Measurements from ENCODE around the gene DIO3.

DNA sequence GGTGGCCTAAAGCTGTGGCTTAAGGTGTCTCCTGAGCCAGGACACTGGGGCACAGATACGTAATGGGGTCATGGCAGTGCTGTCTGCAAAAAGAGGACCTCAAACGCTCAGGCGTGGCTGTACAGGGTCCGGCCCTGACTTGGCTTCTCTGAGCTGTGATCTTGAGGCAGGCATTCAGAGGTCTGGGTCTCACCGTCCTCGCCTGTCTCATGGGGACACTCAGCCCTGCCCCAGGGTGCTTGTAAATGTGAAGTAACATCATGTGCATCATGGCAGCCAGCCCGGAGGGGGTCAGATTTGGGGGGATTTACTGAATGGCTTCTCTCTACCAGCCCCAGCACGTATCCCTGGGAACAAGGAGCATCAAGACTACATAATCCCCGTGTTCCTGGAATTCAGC lies 28.8 kb downstream of the DIO3 start:
- TF ChIP-seq, protein P1, sequence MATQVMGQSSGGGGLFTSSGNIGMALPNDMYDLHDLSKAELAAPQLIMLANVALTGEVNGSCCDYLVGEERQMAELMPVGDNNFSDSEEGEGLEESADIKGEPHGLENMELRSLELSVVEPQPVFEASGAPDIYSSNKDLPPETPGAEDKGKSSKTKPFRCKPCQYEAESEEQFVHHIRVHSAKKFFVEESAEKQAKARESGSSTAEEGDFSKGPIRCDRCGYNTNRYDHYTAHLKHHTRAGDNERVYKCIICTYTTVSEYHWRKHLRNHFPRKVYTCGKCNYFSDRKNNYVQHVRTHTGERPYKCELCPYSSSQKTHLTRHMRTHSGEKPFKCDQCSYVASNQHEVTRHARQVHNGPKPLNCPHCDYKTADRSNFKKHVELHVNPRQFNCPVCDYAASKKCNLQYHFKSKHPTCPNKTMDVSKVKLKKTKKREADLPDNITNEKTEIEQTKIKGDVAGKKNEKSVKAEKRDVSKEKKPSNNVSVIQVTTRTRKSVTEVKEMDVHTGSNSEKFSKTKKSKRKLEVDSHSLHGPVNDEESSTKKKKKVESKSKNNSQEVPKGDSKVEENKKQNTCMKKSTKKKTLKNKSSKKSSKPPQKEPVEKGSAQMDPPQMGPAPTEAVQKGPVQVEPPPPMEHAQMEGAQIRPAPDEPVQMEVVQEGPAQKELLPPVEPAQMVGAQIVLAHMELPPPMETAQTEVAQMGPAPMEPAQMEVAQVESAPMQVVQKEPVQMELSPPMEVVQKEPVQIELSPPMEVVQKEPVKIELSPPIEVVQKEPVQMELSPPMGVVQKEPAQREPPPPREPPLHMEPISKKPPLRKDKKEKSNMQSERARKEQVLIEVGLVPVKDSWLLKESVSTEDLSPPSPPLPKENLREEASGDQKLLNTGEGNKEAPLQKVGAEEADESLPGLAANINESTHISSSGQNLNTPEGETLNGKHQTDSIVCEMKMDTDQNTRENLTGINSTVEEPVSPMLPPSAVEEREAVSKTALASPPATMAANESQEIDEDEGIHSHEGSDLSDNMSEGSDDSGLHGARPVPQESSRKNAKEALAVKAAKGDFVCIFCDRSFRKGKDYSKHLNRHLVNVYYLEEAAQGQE (IDR thresholded peaks at IDR 0.05; ENCODE audit: insufficient replicate concordance, low read depth): no peak
- TF ChIP-seq GABPA (IDR thresholded peaks at IDR 0.05; ENCODE audit: low read depth) (no peak), POLR2AphosphoS5 (IDR thresholded peaks at IDR 0.05; ENCODE audit: low read depth) (no peak)
- TF ChIP-seq, protein P2, sequence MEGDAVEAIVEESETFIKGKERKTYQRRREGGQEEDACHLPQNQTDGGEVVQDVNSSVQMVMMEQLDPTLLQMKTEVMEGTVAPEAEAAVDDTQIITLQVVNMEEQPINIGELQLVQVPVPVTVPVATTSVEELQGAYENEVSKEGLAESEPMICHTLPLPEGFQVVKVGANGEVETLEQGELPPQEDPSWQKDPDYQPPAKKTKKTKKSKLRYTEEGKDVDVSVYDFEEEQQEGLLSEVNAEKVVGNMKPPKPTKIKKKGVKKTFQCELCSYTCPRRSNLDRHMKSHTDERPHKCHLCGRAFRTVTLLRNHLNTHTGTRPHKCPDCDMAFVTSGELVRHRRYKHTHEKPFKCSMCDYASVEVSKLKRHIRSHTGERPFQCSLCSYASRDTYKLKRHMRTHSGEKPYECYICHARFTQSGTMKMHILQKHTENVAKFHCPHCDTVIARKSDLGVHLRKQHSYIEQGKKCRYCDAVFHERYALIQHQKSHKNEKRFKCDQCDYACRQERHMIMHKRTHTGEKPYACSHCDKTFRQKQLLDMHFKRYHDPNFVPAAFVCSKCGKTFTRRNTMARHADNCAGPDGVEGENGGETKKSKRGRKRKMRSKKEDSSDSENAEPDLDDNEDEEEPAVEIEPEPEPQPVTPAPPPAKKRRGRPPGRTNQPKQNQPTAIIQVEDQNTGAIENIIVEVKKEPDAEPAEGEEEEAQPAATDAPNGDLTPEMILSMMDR (IDR thresholded peaks at IDR 0.05; ENCODE audit: insufficient read depth, low read length): no peak
